Occipital lobe (tissue), 2 donors: ENCODE results near the gene ZC3H12A. TPM values are rescaled to one million over a fixed set of nuclear protein-coding genes. Genes with fewer than 3 reads are reported as not detected.

ENCODE experiments used
- small RNA-seq: library from RNA; depleted of rRNA; stranded (forward); fragments of <200 nt; gene quantifications from one replicate; pipeline ENCODE3, GENCODE V24; 2014
- total RNA-seq: library from RNA; depleted of rRNA; stranded (reverse); fragments of >200 nt; gene quantifications from one replicate; pipeline ENCODE4 v1.2.3, GENCODE V29; 2014

The ZC3H12A gene
- total RNA-seq, 1 donor from 2014 or later = 0.47 TPM

Small RNA genes lying within 50 kb of the gene (small RNA-seq; reads per million reads assigned to genes)
- gene MIR5581 = 0.12 reads per million

Other genes starting within 250 kb of the ZC3H12A start
- gene MEAF6, start 40.2 kb downstream of the ZC3H12A start, total RNA-seq = 106 TPM
- 25.0 TPM for gene SNIP1, start 79.7 kb downstream of the ZC3H12A start, total RNA-seq
- gene DNALI1, start 82.4 kb downstream of the ZC3H12A start, total RNA-seq = 3.1 TPM
- 45.7 TPM for gene GNL2, start 121.4 kb downstream of the ZC3H12A start, total RNA-seq
- gene RSPO1, start 160.3 kb downstream of the ZC3H12A start, total RNA-seq = not detected
- gene CDCA8, start 217.9 kb downstream of the ZC3H12A start, total RNA-seq = 0.31 TPM